HUES64 (cell line): ENCODE results near the gene RHOU.
A peak's percentile ranks its signal among the peaks of the same experiment; 100 is the strongest.

Source experiments
- H3K27ac ChIP-seq: 2 replicates; pipeline ENCODE4 v1.7.0; 2013; ENCODE audit warnings: low read depth, low read length, inconsistent platforms
- H3K27me3 ChIP-seq: 2 replicates; pipeline ENCODE4 v1.6.1; 2013; ENCODE audit warnings: mild to moderate bottlenecking, low read length; ENCODE audit not compliant: insufficient read depth
- H3K36me3 ChIP-seq: 2 replicates; pipeline ENCODE4 v1.6.1; 2013; ENCODE audit warnings: mild to moderate bottlenecking, low read length; ENCODE audit not compliant: insufficient read depth
- H3K4me1 ChIP-seq: 2 replicates; pipeline ENCODE4 v1.6.1; 2013; ENCODE audit warnings: mild to moderate bottlenecking, low read length, moderate library complexity; ENCODE audit not compliant: insufficient read depth
- H3K4me3 ChIP-seq: 2 replicates; pipeline ENCODE4 v1.5.1; 2013; ENCODE audit warnings: mild to moderate bottlenecking, low read length, moderate library complexity
- H3K9ac ChIP-seq: 2 replicates; pipeline ENCODE4 v1.6.1; 2013; ENCODE audit warnings: mild to moderate bottlenecking, low read depth, low read length
- H3K9me3 ChIP-seq: 2 replicates; pipeline ENCODE4 v1.6.1; 2013; ENCODE audit warnings: low read depth, low read length; ENCODE audit not compliant: insufficient read depth
- WGBS: fragments of 150-250, 120-280 bp; methylation state at CpG from one replicate; pipeline ENCODE4 v1.1.7; 2013; ENCODE audit warnings: missing lambda C conversion rate; 5-methylcytosine and 5-hydroxymethylcytosine counted together

RHOU gene

DNA sequence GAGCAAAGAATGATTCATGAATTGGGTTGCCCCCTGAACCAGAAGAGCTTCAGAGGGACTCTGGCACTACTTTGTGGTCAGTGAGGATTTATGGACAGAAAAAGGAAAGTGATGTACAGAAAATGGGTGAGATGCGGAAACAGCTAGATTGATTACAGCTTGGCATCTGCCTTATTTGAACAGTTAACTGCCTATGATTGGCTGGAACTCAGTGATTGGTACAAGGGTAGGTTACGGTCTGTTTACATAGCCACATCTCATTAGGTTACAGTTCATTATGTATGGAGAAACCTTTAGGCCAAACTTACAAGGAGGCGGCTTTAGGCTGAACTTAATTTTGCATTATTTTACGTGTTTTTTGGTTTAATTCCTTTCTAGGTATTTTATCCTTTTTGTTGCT is 29.0 kb upstream of the RHOU start:
- over 99% methylated on average over 4 of the region's 4 CpGs for WGBS
- Histone ChIP-seq H3K9ac (no peak overlapping the region), H3K4me3 (no peak overlapping the region), H3K27ac (no peak overlapping the region), H3K9me3 (peaks cover 3% of the 10 kb centered on the region; the same call in 1 of the 2 replicates), H3K27me3 (no peaks in the 10 kb centered on the region), H3K4me1 (no peaks in the 10 kb centered on the region), H3K36me3 (no peaks in the 10 kb centered on the region)

DNA sequence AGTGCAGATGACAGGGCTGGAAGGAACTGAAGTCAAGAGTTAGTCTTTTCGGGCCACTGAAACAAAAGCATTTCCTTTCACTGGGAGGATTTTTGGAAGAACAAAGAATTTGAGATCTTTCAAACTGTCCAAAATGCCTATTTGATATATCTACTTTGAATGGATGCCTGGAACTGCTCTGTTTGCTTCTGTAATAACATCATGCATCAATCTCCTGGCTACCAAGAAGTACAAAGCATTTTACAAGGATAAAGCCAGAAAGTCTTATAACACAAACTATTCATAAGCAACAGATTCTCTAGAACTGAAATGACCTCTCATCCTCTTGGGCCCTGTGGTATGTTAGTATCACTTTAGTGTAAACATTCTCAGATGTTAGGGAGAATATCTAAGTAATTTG is 18.2 kb upstream of the RHOU start:
- Histone ChIP-seq H3K27ac (no peak overlapping the region), H3K9me3 (no peaks in the 10 kb centered on the region), H3K36me3 (no peaks in the 10 kb centered on the region), H3K4me1 (no peaks in the 10 kb centered on the region), H3K9ac (no peak overlapping the region), H3K4me3 (no peak overlapping the region), H3K27me3 (no peaks in the 10 kb centered on the region)
- 91% methylated on average over 1 of the region's 1 CpG for WGBS

DNA sequence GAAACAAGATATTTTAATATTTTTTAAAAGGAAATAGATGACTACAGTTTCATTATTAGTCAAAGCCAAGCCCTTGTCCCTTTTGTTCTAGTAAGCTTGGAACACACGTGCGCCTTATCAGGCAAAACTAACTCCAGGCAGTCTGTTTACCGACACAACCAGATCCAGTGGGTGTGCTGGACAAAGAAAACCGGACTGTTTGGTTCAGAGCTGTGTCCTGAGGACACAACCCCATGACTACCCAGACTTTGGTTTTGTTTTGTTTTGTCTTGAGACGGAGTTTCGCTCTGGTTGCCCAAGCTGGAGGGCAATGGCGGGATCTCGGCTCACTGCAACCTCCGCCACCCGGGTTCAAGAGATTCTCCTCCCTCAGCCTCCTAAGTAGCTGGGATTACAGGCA is 13.9 kb upstream of the RHOU start:
- H3K27ac ChIP-seq: no peak overlapping the region
- H3K4me1 ChIP-seq: peaks cover 11% of the 10 kb centered on the region
- no peaks in the 10 kb centered on the region for H3K9me3 ChIP-seq
- no peak overlapping the region for H3K4me3 ChIP-seq
- H3K36me3 ChIP-seq: no peaks in the 10 kb centered on the region
- H3K27me3 ChIP-seq: no peaks in the 10 kb centered on the region
- 96% methylated on average over 10 of the region's 10 CpGs for WGBS
- H3K9ac ChIP-seq: no peak overlapping the region

DNA sequence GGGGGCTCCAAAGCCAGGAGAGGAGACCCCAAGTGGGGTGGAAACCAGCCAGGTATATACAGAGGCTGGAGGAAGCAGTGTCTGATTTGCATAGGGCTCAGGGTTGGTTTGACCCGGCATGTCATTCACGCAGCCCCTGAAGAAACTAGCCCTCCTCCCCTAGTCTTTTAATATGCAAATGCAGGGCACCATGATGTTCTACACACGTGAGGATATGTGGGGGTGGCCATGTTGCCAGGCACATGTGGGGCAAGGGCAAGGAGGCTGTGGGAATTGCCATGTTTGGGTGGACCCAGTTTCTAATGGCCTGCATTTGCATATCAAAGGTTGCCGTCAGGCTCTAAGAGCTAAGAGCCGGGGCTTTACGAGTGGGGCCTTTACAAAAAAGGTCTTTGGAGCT is 12.0 kb upstream of the RHOU start:
- no peak overlapping the region for H3K9ac ChIP-seq
- 10% methylated on average over 6 of the region's 6 CpGs for WGBS
- no peaks in the 10 kb centered on the region for H3K9me3 ChIP-seq
- H3K27ac ChIP-seq: no peak overlapping the region
- H3K4me3 ChIP-seq: no peak overlapping the region
- H3K4me1 ChIP-seq: peaks cover 11% of the 10 kb centered on the region
- H3K36me3 ChIP-seq: no peaks in the 10 kb centered on the region
- H3K27me3 ChIP-seq: no peaks in the 10 kb centered on the region

DNA sequence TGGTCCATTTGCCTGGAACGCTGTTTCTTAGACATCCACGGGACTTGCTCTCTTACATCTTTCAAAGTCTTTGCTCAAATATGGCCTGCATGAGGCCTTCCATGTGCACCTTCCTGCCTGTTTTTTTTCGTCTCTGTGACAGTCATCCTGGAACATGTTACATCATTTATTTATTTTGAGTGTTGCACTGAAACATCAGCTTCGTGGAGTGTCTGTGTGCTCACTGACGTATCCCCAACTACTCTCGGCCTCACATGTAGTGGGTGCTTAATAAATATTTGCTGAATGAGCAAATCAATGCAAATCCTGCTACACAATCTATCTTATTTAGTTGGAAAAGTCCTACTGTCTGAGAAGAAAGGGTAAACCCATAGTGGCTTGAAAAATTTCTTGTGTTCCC is 11.4 kb upstream of the RHOU start:
- H3K36me3 ChIP-seq: no peaks in the 10 kb centered on the region
- no peak overlapping the region for H3K27ac ChIP-seq
- H3K4me3 ChIP-seq: no peak overlapping the region
- no peaks in the 10 kb centered on the region for H3K27me3 ChIP-seq
- no peaks in the 10 kb centered on the region for H3K9me3 ChIP-seq
- 72% methylated on average over 6 of the region's 6 CpGs for WGBS
- peaks cover 11% of the 10 kb centered on the region for H3K4me1 ChIP-seq
- H3K9ac ChIP-seq: no peak overlapping the region

DNA sequence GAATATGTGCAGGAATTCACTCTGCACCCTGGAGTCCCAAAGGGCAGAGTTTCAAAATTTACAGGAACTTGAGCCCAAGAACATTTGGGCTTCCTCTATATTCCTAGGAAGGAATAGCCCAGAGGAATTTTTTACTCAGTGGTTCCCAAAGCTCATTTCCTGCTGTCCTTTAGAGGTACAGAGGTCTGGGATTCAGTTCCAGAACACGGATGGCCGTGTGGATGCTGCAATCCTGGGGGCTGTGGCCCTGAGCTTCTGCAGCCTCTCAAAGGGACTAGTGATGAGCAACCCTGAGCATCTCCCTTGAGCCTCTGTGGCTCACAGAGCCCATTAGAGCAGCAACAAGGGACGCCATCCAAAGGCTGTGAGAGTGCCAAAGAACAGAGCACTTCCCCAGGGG is 10.1 kb upstream of the RHOU start:
- H3K9ac ChIP-seq: no peak overlapping the region
- H3K36me3 ChIP-seq: no peaks in the 10 kb centered on the region
- no peaks in the 10 kb centered on the region for H3K9me3 ChIP-seq
- 80% methylated on average over 3 of the region's 3 CpGs for WGBS
- H3K4me1 ChIP-seq: peaks cover 11% of the 10 kb centered on the region
- no peaks in the 10 kb centered on the region for H3K27me3 ChIP-seq
- H3K4me3 ChIP-seq: no peak overlapping the region
- H3K27ac ChIP-seq: no peak overlapping the region

DNA sequence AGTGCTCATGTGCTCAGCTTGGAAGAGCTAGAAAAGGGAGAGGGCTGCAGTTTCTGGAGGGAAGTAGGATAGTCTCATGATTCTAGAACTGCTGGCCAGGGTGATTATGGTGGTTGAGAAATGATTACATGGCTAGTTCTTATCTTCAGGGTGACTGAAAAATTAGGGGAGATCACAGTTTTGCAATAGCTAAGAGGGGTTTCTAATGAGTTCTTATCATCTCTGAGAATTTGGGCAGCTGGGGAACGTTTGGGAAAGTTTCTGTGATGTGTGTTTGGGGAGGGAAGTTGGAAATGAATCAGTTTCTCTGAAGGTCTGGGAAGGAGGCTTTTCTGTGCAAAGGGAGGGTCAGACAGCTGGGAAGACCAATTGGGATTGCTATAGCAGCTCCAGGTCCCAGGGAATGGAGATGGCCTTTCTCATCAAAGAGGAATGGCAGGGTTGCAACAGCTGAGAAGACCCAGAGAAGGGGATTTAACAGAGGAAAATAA is 7.6 kb upstream of the RHOU start:
- H3K27me3 ChIP-seq: 0 out of 2 replicates have a peak, but pooled peaks cover 3% of the 10 kb centered on the region
- no peak overlapping the region for H3K9ac ChIP-seq
- WGBS: 53% methylated on average over 1 of the region's 1 CpG

DNA sequence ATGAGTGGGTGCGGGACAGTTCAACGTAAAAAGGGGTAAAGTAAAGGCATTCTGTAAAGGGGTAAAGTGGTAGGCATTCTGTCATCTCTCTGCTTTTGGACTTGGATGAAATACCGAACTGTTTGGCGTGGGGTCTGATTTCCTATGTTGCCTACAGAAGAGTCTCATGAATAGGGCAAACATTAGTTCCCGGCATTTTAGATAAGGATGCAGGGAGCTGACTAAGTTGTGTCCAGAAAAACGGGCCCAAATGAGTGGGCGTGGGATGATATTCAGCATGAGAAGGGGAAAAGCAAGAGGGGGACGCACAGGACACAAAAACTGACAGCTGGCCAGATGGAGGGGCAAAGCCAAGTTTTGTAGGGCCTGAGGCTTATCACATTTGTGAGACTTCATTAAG is 2.9 kb upstream of the RHOU start:
- H3K4me1 ChIP-seq: peaks cover 6% of the 10 kb centered on the region; the same call in 1 of the 2 replicates
- H3K27ac ChIP-seq: no peak overlapping the region
- H3K27me3 ChIP-seq: peaks cover 37% of the 10 kb centered on the region
- 90% methylated on average over 7 of the region's 8 CpGs for WGBS
- H3K9ac ChIP-seq: no peak overlapping the region
- no peaks in the 10 kb centered on the region for H3K36me3 ChIP-seq
- H3K4me3 ChIP-seq: no peak overlapping the region
- no peaks in the 10 kb centered on the region for H3K9me3 ChIP-seq

More for the DNA sequence above, 7.6 kb upstream of the RHOU start:
- H3K4me3 ChIP-seq: no peak overlapping the region
- no peaks in the 10 kb centered on the region for H3K9me3 ChIP-seq
- H3K36me3 ChIP-seq: no peaks in the 10 kb centered on the region
- H3K4me1 ChIP-seq: peaks cover 11% of the 10 kb centered on the region
- H3K27ac ChIP-seq: no peak overlapping the region

DNA sequence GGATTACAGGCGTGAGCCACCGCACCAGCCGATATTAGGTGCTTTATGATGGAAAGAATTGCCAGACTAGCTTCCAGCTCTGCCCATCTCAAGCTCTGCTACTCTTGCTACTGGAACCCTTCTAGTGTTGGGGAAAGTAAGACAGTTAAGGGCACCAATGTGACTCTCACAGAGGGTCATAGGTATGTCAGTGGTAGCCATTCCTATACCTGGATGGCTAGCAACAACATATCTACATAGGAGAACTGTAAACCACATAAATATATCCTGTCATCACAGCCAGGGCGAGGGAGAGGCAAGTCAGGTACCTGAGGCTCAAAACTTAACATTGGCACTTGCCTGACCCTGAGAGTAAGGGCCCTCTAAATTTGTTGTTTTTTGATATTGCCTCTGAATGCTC is 1.7 kb upstream of the RHOU start:
- 95% methylated on average over 4 of the region's 4 CpGs for WGBS
- peaks cover 37% of the 10 kb centered on the region for H3K27me3 ChIP-seq

DNA sequence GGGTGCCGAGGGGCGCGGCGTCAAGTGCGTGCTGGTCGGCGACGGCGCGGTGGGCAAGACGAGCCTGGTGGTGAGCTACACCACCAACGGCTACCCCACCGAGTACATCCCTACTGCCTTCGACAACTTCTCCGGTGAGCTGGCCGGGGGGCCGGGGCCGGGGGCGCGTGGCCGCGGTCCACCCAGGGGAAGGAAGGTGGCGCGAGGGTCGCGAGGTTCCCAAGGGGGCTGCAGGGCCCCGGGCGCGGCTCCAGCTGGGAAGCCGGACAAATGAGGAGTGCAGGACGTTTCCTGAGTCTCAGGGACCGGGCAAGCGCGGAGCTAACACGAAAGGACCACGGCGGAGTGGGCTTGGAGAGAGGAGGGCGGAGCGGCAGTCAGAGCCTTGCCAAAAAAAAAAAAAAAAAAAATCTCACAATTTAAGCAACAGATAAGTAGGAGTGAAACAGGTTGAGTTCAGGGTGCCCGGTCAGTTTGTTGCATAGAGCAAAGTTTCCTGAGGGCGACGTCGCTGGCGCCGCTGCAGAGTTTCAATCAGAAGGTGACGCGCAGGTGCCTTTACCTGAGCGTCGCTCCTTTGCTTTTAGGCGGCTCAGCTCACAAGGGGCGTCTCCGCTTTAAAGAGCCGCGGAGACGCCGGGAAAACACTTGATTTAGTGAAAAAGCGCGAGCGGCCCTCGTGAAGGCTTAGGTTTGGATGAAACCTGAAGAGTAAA is 750 bp downstream of the RHOU start:
- under 1% methylated on average over 56 of the region's 60 CpGs for WGBS
- peak overlapping the region; percentile 67 for H3K4me3 ChIP-seq
- H3K27me3 ChIP-seq: peaks cover 37% of the 10 kb centered on the region

More for the DNA sequence above, 1.7 kb upstream of the RHOU start:
- Histone ChIP-seq H3K27ac (no peak overlapping the region), H3K4me1 (peaks cover 13% of the 10 kb centered on the region; the same call in 1 of the 2 replicates), H3K9me3 (no peaks in the 10 kb centered on the region), H3K4me3 (no peak overlapping the region), H3K9ac (no peak overlapping the region), H3K36me3 (peaks cover 4% of the 10 kb centered on the region; the same call in 1 of the 2 replicates)

DNA sequence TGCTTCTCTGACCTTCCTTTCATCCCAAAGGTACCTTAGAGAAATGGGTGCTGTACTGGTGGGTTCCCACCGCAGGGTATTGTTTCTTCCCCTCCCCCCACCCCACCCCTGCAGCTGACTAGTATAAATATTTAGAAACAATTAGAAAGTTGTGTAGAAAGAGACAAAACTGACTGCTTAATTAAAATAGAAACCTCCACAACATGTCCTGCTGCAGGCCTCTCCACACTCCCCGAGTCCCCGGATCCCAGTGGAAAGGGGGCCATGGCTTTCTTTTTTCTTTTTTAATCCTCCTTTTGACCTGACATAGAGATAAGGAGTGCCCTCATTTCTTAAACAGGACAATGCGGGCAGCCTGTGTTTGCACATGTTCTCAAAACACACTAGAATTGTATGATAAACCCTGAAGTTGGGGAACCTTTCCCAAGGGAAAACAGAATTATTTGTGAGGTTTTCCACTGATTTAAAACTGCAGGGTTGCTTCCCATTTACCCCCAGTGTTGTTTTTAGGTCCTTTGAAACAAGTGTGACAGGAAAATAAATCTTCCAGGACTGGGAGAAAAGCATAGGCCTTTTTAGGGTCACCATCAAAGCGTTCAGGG is 1.7 kb downstream of the RHOU start:
- WGBS: 73% methylated on average over 3 of the region's 5 CpGs
- H3K9ac ChIP-seq: no peak overlapping the region
- no peak overlapping the region for H3K27ac ChIP-seq
- H3K4me1 ChIP-seq: peaks cover 13% of the 10 kb centered on the region; the same call in 1 of the 2 replicates
- no peaks in the 10 kb centered on the region for H3K9me3 ChIP-seq
- H3K27me3 ChIP-seq: peaks cover 35% of the 10 kb centered on the region
- H3K4me3 ChIP-seq: peak overlapping the region; percentile 67
- H3K36me3 ChIP-seq: peaks cover 10% of the 10 kb centered on the region; the same call in 1 of the 2 replicates

More for the DNA sequence above, 750 bp downstream of the RHOU start:
- H3K4me1 ChIP-seq: peaks cover 13% of the 10 kb centered on the region; the same call in 1 of the 2 replicates
- peaks cover 10% of the 10 kb centered on the region; the same call in 1 of the 2 replicates for H3K36me3 ChIP-seq
- H3K9ac ChIP-seq: peak overlapping the region; percentile 17; the same call in 1 of the 2 replicates
- H3K27ac ChIP-seq: no peak overlapping the region
- H3K9me3 ChIP-seq: no peaks in the 10 kb centered on the region
